Epithelial cell of esophagus (primary cell): ENCODE results near the gene MYO5B.
A peak's percentile ranks its signal among the peaks of the same experiment; 100 is the strongest.

ENCODE experiments used
- DNase-seq: peaks from one replicate; pipeline ENCODE4 v3.0.0; 2010; ENCODE audit warnings: low read depth
- H3K4me3 ChIP-seq: 2 replicates; pipeline ENCODE4 v1.5.1; 2011; ENCODE audit warnings: mild to moderate bottlenecking, low read length, control low read depth
- CTCF ChIP-seq: IDR thresholded peaks from 2 replicates; pipeline ENCODE4 v1.5.1; 2011; ENCODE audit warnings: low read depth, mild to moderate bottlenecking, low read length, control low read depth, inconsistent platforms; ENCODE audit not compliant: insufficient read depth; ENCODE audit errors: missing control alignments

Gene MYO5B

DNA sequence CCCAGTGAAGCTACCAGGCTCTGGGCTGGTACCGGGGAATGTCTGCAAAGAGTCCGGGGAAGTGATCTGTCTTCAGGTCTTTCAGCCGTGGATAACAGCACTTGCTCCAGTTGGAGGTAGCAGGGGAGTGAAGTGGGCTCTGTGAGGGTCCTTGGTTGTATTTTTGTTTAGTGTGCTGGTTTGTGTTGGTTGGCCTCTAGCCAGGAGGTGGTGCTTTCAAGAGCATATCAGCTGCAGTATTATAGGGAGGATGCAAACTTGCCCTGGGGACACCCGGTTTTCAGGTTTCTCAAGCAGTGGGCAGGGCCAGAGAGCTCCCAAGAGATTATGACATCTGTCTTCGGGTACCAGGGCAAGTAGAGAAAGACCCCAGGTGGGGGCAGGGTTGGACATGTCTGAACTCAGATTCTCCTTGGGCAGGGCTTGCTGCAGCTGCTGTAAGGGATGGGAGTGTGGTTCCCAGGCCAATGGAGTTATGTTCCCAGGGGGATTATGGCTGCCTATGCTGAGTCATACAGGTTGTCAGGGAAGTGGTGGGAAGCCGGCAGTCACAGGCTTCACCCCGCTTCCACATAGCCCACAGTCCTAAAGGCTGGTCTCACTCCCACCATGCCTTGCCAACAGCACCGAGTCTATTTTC is 416.0 kb downstream of the MYO5B start:
- no peak overlapping the region for H3K4me3 ChIP-seq
- DNase-seq = peak; percentile 97
- no peak for TF ChIP-seq CTCF
